HepG2 (cell line): ENCODE data around the gene OR1I1.

Experiments
- CREB1 ChIP-seq, 2 experiments: fragments of 450-650 bp in 1 of 2; IDR thresholded peaks; 2 replicates each; pipeline ENCODE4 v1.6.1; 2016 to 2017; ENCODE audit warnings: control low read depth in 1 of 2, mild to moderate bottlenecking in 1 of 2, missing compliant biosample characterization in 1 of 2, missing genetic modification characterization in 1 of 2
- MIER2 ChIP-seq: IDR thresholded peaks from 2 replicates; pipeline ENCODE4 v1.6.1; 2016; ENCODE audit warnings: missing biosample characterization, missing genetic modification reagents

- TF ChIP-seq CREB1 (IDR thresholded peaks at IDR 0.05) (no peak), CREB1 (CRISPR knock-in tag; IDR thresholded peaks at IDR 0.05) (no peak), MIER2 (CRISPR knock-in tag) (no peak)
These were observed 30.4 kb downstream of the OR1I1 start for GRCh38 chr19:15112385-15112784.
